CD4-positive, alpha-beta T cell treated with Interleukin-2 at 100 ng/mL for 4 hours (primary cell): Measurements from ENCODE around the gene FAM32A.
"Not testable (repeated sequence)": the region's sequence is repeated elsewhere in the genome, so short reads cannot be mapped to it uniquely, and the experiment has no call there.

Source experiments
- DNase-seq: peaks from one replicate; pipeline ENCODE4 v3.0.0-alpha.2; 2020; ENCODE audit warnings: low spot score

Gene FAM32A

DNA sequence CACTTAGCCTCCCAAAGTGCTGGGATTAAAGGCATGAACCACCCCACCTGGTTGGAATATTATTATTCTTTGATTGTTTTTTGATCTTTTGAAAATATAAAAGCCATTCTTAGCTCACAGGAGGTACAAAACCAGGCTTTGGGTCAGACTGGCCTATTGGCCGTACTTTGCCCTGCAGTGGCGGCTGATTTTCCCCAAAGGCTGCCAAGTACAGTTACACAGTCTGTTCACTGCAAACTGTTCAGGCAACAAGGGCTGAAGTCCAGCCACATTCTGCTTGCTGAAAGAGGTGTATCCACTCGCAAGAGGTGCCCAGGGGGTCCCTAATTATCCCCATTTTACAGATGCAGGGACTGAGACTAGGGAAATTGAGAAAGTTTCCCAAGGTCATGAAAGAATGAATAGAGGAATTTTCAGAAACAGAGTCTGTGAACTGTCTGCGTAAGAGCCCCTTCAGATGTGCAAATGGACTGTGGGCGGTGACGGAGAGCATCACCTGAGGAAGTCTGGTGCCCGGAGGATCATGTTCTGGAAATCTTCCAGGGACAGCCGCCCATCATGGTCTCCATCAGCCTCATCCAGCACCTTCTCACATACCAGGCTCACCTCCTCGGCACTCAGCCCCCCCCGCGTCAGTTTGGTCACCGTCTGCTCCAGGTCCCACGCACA is 20.9 kb upstream of the FAM32A start:
- DNase-seq, result no peak

DNA sequence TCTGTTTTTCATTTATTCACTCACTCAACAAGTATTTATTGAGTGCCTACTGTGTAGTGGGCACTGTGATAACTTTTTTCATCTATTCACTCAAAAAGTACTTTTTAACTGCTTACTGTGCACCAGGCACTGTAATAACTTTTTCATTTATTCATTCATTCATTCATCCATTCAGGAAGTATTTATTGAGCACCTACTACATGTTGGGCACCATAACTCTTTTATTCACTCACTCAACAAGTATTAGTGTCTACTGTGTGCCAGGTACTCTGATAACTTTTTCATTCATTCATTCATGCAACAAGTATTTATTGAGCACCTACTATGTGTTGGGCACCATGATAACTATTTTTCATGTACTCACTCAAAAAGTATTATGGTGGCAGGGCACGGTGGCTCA is 18.8 kb upstream of the FAM32A start:
- DNase-seq, result no peak

DNA sequence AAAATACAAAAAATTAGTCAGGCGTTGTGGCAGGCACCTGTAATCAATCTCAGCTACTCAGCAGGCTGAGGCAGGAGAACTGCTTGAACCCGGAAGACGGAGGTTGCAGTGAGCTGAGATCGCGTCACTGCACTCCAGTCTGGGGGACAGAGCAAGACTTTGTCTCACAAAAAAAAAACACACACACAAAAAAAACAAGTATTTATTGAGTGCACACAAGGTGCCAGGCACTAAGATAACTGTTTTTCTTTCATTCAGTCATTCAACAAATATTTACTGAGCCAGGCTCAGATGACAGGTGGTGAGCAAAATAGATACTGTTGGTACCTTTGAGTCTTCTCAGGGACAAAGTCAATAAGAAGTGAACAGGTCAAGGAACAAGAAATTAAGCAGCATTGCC is 18.2 kb upstream of the FAM32A start:
- no peak for DNase-seq

DNA sequence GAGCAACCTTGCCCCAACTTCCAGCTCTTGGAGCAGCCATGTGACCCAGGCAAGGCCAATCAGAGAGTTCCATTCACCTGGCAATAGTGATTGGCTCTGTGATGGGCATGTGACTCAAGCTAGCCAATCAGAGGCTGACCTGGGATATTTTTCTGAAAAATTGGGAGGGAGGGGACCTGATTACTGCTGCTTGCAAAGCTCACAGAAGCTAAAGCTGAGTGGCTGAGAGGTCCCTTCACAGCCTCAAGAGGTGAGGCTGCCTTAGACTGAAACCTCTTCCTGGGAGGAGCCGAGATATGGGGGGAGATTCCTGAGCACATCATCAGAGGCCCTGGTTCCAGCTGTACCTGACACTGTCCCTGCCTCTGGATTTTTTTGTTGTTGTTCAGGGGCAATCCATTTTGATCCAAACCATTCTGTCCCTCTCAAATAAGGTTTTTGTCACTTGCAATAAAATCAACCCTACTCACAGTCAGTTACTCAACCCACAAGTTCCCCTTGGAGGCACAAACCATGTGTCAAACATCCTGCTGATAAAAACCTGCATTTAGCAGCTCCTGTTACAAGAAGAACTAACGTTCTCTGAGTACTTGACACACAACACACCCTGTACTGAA is 16.6 kb upstream of the FAM32A start:
- DNase-seq, result no peak

DNA sequence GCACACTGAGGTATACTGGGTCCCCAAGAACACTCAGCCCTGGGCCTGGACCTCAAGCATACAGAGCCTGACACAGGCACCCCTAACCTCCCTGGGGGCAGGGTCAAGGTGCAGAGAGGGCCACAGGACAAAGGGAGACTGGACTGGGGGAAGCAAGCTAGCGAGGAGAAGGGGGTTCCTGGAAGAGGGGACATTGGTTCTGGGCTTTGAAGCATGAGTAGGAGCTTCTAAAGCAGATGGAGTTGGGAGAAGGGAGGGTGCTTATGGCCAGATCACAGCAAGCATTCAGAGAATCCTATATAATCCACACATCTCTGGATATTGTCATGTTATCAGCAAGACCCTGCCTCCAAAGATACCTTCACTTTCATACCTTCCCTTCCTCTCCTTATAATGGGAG is 15.1 kb upstream of the FAM32A start:
- no peak for DNase-seq

DNA sequence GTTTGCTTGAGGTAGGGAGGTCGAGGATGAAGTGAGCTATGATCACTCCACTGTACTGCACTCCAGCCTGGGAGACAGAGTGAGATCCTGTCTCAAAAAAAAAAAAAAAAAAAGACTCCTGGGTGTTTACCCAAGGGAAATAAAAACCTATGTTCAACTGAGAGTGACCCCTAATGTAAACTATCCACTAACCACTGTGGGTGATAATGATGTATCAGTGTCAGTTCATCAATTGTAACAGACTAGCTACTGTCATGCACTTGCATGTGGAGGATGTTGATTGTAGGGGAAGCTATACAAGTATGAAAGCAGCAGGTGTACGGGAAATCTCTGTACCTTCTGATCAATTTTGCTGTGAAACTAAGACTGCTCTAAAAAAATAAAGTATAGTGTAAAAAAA is 9.3 kb upstream of the FAM32A start:
- DNase-seq, result no peak

DNA sequence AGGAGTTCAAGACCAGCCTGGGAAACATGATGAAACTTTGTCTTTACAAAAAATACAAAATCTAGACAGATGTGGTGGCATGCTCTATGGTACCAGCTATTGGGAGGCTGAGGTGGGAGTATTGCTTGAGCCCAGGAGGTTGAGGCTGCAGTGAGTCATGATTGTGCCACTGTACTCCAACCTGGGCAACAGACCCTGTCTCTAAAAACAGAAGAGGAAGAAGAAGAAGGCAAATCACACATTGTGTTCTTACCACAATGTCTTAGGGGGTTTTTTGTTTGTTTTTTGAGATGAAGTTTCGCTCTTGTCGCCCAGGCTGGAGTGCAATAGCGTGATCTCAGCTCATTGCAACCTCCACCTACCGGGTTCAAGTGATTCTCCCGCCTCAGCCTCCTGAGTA is 6.3 kb upstream of the FAM32A start:
- DNase-seq, result not testable (repeated sequence)

DNA sequence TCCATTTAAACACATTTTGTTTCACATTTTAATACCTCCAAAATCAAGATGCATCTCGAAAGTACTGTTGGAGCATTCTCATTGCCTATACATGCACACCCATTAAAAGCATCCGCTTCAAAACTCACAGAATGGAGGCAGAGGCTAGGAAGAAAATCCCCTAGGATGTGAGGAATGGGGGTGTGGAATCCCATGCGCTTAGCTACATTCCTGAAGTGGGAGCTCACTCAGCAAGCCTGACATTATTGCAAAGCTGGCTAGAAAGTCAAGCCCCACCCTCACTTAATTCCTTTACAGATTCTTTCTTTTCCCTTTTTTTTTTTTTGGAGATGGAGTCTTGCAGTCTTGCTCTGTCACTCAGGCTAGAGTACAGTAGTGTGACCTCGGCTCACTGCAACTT is 4.6 kb upstream of the FAM32A start:
- DNase-seq, result no peak

DNA sequence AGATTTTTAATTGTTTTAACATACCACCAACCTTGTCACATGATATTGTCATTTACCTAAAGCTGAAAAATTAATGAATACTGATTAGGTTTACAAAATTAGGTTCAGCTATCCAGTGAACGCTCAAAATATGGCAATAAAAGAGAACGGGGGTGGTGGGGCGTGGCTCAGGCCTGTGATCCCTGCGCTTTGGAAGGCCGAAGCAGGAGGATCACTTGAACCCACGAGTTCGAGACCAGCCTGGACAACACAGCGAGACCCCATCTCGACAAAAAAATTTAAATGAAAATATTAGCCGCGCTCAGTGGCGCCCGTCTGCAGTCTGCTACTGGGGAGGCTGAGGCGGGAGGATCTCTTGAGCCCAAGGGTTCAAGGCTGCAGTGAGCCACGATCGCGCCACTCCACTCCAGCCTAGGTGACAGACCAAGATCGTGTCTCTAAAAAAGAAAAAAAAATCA is 516 bp upstream of the FAM32A start:
- DNase-seq, result no peak

DNA sequence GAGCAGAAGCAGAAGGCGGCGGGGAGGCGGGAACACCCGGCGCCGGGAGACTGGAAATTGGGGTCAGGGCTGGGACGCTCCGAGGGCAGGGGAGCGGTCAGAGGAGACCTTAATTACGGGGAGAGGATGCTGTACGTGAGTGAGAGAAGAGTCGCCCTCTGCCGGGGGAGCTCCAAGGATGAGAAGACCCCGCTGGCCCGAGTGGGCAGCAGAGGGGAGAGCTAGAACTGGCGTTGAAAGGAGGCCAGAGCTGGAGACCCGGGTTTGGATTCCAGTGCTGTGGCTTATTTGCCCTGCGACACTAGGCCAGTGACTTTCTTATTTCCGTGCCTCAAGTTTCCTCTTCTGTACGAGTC is 536 bp downstream of the FAM32A start:
- DNase-seq, result peak; percentile 24

DNA sequence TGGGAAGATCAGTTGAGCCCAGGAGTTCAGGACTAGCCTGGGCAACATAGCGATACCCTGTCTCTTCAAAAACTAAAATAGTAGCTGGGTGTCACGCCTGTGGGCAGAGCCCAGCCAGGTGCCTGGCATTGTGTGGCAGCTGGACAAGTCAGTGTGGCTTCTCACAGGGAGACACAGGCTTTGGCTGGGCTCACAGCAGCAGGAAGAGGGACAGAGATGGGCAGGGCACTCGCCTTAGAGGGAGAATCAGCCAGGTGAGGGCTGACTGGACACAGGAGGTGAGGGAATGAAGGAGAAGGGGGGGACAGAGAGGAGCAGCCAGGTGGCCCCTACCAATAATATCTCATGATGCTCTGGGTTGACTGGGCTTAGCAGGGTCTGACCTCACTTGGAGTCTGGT is 3.3 kb downstream of the FAM32A start:
- no peak for DNase-seq

DNA sequence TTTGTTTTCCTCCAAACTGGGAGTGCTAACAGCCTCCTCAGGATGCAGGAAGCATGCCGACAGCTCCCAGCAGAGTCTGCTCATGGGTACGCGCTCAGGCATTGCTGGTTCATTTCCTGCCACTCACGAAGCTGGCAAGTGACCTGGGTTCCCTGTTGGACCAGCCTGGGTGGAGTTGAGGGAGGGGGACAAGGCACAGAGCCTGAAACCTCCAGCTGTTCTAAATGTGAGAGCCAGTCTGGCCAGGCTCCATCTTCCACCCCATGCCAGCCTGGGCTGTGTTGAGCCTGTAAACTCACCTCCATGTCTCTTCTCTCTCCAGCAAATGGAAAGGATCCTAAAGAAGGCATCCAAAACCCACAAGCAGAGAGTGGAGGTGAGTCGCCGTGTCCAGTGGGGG is 5.0 kb downstream of the FAM32A start:
- no peak for DNase-seq

DNA sequence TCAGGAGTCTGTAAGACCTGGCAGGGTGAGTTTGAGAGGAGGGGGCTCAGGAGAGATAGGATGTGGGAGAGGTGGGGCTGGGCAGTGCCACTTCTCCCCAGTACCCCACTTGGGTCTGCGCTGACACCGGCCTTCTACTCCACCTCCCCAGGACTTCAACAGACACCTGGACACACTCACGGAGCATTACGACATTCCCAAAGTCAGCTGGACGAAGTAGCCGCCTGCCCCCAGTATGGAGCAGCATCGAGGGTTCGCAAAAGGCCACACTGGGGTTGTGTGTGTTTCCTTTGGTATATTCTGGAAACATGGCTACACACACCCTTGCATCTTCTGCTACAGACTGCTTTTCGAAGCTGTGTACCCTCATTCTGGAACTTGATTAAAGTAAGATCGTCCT is 5.5 kb downstream of the FAM32A start:
- DNase-seq, result no peak

DNA sequence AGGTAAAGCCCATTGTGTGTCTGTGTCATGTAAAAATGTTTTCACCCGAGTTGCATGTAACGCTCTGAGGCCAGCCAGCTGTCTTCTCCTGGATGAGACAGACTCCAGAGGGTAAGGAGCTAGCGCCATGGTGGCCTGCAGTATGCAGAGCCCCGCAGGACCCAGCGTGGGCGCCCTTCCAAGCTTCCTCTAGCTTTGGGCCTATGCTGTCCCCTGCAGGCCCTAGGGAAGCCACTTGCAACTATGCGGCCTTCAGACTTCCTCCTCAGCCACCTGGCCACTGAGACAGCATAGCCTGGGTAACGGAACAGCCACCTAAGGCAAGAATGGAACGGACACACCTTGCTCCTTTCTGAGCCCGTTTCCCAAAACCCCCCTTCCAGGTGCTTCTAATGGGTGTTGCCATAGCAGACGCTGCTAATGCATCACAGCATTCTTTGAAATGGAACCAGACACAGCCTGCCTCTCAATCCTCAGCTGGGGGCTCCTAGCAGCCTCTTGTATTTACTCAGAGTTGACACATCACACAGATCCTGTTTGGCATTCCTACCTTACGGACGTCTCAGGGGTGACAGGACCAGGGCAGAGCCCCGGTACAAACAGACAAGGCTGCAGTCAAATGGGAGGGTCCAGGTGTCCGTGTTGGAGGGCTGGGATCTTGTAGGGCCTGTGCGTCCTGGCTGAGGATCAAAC is 6.2 kb downstream of the FAM32A start:
- no peak for DNase-seq

DNA sequence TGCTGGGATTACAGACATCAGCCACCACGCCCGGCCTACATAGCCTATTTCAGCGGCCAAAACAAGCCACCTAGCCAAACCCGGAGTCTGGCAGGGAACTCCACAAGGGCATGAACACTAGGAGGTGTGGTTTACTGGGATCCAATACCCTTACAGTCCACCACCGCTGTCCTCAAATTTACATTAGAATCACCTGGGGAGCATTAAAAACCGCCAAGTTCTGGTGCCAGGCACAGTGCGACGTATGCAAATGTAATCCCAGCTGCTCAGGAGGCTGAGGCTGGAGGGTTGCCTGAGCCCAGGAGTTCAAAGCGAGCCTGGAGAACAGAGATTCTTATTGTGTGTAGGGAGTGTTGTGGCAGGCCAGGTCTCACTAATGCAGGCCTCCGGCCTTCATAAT is 8.3 kb downstream of the FAM32A start:
- no peak for DNase-seq

DNA sequence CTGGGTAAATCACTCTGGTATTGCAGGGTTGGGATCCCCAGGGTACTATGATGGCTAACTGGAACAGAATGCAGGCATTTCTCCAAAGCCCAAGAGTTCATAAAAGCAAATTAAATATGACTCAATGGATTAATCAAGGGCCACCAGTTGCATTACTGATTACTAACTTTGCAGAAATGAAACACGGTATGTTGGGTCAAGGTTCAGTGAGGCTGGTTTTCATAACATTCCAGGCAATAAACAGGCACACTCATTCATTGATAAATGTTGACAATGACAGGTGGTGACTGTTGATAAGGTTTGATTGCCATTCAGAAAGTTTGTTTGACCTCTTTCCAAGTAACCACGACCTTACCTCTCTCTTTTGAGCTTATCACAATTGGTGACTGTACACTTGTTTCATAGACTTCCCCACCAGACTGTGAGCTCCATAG is 12.0 kb downstream of the FAM32A start:
- no peak for DNase-seq

DNA sequence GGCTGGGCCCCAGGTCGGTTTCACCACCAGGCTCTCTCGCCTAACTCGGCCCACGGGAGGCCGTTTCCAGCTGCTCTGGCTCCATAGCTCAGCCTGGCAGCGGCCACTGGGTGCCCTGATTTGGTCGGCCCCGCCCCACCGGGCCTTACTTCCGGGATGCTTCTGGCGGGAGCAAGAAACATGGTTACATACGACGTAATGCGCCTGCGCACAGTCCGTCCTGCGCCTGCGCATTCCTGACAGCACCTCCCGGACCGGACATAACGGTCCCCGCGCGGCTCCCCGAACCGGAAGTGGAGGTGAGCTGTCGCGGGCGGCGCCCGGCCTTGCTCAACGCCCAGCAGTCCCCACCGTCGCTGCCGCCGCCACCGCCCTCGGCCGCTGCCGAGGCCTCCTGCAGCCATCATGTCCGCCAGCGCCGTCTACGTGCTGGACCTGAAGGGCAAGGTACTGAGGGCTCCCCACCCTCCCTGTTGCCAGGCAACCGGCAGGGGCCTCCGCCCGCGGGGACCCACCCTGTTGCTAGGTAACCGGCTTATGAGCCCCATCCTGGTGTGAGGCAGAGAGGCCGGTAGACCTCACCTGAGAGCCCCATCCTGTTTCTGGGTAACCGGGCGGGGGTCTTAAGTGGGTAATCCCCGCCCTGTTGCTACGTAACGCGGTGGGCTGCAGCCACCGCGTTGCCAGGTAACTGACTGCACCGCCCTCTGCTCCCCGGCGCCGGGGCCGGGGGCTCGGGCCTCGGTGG is 12.6 kb downstream of the FAM32A start, which contains the start of gene AP1M1:
Gene AP1M1, plus strand, starts transcription at position 290 of the 748 bp plus-strand sequence. Its CDS starts 116 bp downstream, at position 406.
- DNase-seq, result peak; percentile 99

DNA sequence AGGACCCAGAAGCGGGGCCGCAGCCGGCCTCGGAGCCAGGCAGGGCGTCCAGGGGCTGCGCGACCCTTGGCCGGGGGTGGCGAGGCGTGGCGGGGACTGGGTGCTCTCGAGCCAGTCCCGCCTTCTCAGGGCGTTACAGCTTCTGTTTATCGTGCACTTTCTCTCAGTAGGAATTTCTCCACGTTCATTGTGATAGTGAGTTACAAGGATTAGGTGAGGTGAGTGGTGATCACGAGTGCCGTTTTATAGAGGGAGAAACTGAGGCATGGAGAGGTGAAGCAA is 13.1 kb downstream of the FAM32A start:
- DNase-seq, result no peak

DNA sequence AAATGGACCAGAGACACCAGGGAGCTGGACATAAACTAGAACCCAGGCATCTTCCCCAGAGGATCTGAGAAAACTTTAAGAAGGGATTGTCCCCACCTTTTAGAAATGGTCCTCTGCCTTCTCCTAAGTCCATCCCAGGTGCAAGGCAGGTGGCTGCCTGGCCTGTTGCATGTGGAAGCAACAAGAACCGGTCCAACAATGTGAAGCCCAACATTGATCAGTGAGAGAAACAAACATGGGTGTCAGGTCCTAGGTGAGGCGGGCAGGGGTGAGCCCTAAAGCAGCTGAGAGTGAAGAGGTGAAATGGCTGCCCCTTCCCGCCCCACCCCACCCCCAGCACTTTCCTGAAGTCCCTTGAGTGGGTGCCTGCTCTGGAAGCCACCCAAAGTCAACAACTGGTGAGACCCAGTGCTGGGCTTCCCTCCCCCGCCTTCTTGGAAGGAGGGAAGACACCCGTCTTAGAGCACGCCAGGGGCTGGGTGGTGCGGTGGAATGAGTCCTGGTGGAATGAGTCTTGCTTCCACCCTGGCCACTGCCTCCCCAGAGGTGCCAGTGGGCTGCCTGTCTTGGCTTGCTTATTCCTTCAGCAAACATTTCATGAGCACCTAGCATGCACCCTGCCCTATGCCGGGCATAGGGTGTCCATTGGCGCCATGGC is 14.2 kb downstream of the FAM32A start:
- DNase-seq, result no peak

DNA sequence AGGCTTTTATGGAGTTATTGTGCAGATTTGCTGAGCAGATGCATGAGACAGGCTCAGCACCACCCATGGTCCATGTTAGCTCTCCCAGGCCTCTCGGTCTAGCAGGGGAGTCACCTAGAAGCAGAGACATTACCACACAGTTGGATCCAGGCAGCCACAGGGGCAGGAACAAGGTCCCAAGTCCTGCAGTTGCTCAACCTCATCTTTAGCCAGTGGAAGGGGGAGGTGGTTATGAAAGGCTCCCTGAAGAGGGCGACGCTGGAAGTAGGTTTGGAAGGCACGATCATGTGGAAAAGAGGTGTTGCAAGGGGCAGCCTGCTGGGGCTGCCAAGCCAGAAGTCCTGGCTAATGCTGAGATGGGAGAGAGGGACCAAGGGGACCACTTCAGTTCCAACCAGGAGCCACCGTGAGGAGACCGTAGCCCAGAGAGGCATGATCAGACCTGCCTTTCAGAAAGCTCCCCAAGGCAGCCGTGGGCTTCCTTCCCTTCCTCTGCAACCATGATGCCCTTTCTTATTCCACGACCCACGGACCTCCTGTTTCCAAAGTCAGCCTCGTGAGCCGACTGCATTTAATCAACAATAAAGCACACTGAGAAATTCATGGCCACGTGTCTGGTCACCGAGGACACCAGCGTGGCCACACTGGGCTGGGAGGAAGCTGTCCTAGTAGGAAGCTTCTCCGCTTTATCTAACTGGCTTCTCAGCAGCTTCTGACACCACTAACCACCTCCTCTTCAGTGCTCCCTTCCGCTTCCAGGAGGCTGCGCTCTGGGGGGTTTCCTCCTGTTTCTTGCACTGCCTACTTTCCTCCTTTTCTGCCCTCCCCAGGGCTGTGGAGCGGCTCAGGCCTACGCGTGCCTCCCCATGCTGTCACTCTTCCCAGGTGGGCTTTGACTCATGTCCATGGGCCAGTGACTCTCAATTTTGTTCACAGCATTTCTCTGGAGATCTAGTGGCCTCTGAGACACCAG is 15.1 kb downstream of the FAM32A start:
- no peak for DNase-seq

DNA sequence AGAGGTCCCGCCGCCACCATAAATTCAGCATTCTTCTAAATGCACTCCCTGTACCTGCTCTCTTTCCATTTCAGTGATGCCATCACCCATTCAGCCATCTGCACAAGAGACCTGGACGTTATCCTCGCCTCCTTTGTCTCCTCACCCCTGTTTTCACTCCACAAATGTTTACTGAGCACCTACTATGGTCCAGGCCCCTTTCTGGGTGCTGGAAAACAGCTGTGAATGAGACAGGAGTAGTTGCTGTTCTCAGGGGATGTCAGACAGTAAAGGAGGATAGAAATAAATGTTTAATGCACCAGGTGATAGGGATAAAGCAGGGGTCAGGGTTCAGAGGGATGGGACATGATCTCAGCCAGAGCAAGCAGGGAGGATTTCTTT is 15.8 kb downstream of the FAM32A start:
- no peak for DNase-seq
